Activated CD8-positive, alpha-beta T cell treated with anti-CD3 and anti-CD28 coated beads, Interleukin-2, amount 10 ng/mL, durations not matched to agents 7 days and 5 days (primary cell): ENCODE results near the gene MAPKAP1. TPM values are rescaled to one million over a fixed set of nuclear protein-coding genes. Genes with fewer than 3 reads are reported as not detected.

Experiments
- ATAC-seq: fragments of 150-1000 bp; cut with Tn5 transposase; one replicate; pipeline ENCODE4 v1.10.0; 2021; ENCODE audit warnings: moderate library complexity
- CTCF ChIA-PET: fragments of 350-600 bp; sonication (Branson Sonifier 250); formaldehyde crosslinking; loops from one replicate; lab custom pipeline; 2021; ENCODE audit warnings: antibody characterized with exemption; lab: Charles Lee
- POLR2A ChIA-PET: fragments of 350-600 bp; sonication (Branson Sonifier 250); formaldehyde crosslinking; loops from one replicate; lab custom pipeline; 2021; ENCODE audit warnings: antibody characterized with exemption; lab: Charles Lee
- DNase-seq: peaks from one replicate; pipeline ENCODE4 v3.0.0-alpha.2; 2020
- H3K27ac Mint-ChIP-seq: one replicate; pipeline ENCODE4 v1.8.0; 2021; ENCODE audit warnings: mild to moderate bottlenecking, mixed read lengths
- H3K27me3 Mint-ChIP-seq: one replicate; pipeline ENCODE4 v1.8.0; 2021; ENCODE audit warnings: low read depth, mixed read lengths
- H3K36me3 Mint-ChIP-seq: one replicate; pipeline ENCODE4 v1.8.0; 2021; ENCODE audit warnings: low read depth, mixed read lengths
- H3K4me1 Mint-ChIP-seq: one replicate; pipeline ENCODE4 v1.8.0; 2021; ENCODE audit warnings: low read depth, mixed read lengths
- H3K4me3 Mint-ChIP-seq: one replicate; pipeline ENCODE4 v1.8.0; 2021; ENCODE audit warnings: mild to moderate bottlenecking, mixed read lengths
- H3K9me3 Mint-ChIP-seq: one replicate; pipeline ENCODE4 v1.8.0; 2022; ENCODE audit warnings: mixed read lengths; ENCODE audit not compliant: insufficient read depth
- total RNA-seq, 2 experiments: library from RNA; stranded (reverse); gene quantifications; one replicate each; pipeline ENCODE4 v1.2.3, GENCODE V29; 2021

Gene MAPKAP1
- total RNA-seq, 2 experiments from 2014 or later, result 60.4 to 63.9 TPM

DNA sequence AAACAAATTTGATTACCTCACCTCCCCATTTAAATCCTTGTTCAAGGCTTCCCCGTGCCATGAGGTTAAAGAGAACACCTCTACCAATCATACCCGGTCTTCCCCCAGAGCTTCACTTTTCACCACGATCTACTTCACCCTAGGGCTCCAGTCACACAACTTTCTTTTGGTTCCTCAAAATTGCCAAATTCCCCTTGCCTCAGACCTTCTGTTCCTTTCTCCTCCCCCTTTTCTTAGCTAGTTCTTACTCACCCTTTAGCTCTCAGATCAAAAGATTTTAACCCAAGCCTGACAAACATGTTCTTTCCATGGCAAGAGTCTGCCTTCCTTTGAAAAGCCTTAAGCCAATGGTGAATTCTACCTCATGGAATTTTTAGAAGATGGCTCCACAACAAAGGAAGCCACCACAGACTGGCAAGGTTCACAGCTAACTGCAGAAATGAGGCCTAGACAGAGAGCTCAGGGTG lies 56.7 kb downstream of the MAPKAP1 start:
- CTCF ChIA-PET, result interaction anchor here (0.9 to 1.5 kb wide), 3 partner anchors 18 to 243 kb away, joined by 3 to 4 read pairs (median 3); no protein-coding TSS in a partner anchor
- Mint-ChIP-seq H3K27me3 (no peaks in the 10 kb centered on the region), H3K27ac (peak overlapping the region; percentile 68), H3K4me1 (peaks cover 42% of the 10 kb centered on the region), H3K36me3 (peaks cover 24% of the 10 kb centered on the region), H3K4me3 (no peak overlapping the region), H3K9me3 (no peaks in the 10 kb centered on the region)
- POLR2A ChIA-PET, result no interaction called here
- ATAC-seq (peak; percentile 40), DNase-seq (no peak)

DNA sequence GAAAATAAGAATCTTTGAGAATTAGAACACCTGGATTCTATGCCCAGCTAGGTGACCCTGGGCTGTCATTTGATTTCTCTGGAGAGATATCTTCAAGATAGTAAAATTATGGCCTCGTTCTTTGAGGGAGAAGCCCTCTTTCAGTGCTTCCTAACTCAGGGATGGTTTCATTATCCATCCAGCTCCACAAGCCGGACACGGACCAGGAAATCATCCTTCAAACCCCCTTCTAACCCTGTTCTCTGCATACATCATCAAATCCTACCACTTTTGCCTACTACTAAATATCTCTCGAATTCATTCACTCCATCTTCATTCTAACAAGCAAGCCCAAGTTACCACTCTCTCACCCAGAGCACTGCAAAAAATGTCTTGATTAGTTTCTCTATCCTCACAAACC lies 57.2 kb downstream of the MAPKAP1 start:
- DNase-seq (no peak), ATAC-seq (no peak)
- H3K36me3 Mint-ChIP-seq, result peaks cover 28% of the 10 kb centered on the region
- no peaks in the 10 kb centered on the region for H3K9me3 Mint-ChIP-seq
- H3K4me3 Mint-ChIP-seq, result no peak overlapping the region
- H3K27me3 Mint-ChIP-seq, result no peaks in the 10 kb centered on the region
- no peak overlapping the region for H3K27ac Mint-ChIP-seq
- POLR2A ChIA-PET, result no interaction called here
- H3K4me1 Mint-ChIP-seq, result peaks cover 47% of the 10 kb centered on the region
- CTCF ChIA-PET, result interaction anchor here (1.3 to 1.5 kb wide), 2 partner anchors 51 to 242 kb away, joined by 3 read pairs; no protein-coding TSS in a partner anchor

DNA sequence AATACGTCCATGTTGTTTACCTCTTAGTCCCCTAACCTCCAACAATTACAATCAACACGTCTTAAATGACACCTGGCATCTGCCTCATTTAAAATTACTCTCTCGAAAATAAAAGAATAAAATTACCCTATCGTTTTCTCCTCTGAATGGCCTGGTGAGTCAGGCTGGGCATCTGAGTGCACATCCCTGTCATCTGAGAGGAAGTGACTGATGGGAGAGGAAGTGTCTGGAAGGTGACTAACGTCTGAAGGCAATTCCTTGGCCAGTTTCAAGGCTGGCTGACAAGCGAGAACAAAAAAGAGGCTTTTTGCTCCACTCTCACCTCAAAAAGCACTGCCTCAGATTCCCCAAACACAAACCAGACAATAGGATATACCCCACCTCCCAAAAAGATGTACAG lies 57.7 kb downstream of the MAPKAP1 start:
- DNase-seq (no peak), ATAC-seq (no peak)
- POLR2A ChIA-PET, result no interaction called here
- no peak overlapping the region for H3K4me3 Mint-ChIP-seq
- CTCF ChIA-PET, result interaction anchor here (1.3 to 1.5 kb wide), 2 partner anchors 52 to 242 kb away, joined by 3 read pairs; no protein-coding TSS in a partner anchor
- peaks cover 51% of the 10 kb centered on the region for H3K4me1 Mint-ChIP-seq
- no peaks in the 10 kb centered on the region for H3K27me3 Mint-ChIP-seq
- H3K9me3 Mint-ChIP-seq, result no peaks in the 10 kb centered on the region
- H3K36me3 Mint-ChIP-seq, result peaks cover 29% of the 10 kb centered on the region
- no peak overlapping the region for H3K27ac Mint-ChIP-seq

GRCh38 chr9:125648294-125648693 lies 58.7 kb downstream of the MAPKAP1 start:
- POLR2A ChIA-PET, result no interaction called here
- Mint-ChIP-seq H3K4me3 (no peak overlapping the region), H3K27me3 (no peaks in the 10 kb centered on the region), H3K36me3 (peaks cover 34% of the 10 kb centered on the region), H3K4me1 (peaks cover 53% of the 10 kb centered on the region), H3K27ac (no peak overlapping the region), H3K9me3 (no peaks in the 10 kb centered on the region)
- no peak for DNase-seq
- no peak for ATAC-seq
- CTCF ChIA-PET, result interaction anchor here (1.4 kb wide), 1 partner anchor 15 kb away, joined by 3 read pairs; no protein-coding TSS in a partner anchor

DNA sequence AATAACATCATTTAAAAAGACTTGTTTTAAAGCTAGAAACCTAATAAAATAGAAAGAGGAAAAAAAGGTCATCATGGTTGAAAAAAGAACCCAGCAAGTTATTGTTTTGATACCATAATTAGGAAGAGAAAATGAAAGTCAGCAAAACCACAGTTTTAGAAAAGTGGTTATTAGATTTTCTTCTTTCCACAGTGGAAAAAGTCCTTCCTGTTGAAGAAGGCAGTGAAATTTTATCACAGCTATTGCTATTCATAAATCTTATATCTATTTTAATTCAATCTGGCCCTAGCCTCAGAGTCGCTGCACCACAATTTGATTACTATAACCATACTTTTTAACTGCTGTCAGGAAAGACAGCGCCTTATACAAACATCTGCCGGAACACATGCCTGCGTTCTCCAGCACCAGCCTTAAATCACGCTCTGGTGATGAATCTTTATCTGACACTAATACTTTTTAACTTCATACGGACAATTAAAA lies 60.3 kb downstream of the MAPKAP1 start:
- peak overlapping the region; percentile 80 for H3K27ac Mint-ChIP-seq
- CTCF ChIA-PET, result interaction anchor here (0.9 to 2.5 kb wide), 9 partner anchors 10 to 239 kb away, joined by 3 to 13 read pairs (median 3); partner anchors contain the start of gene MAPKAP1
- peaks cover 28% of the 10 kb centered on the region for H3K36me3 Mint-ChIP-seq
- POLR2A ChIA-PET, result interaction anchor here (0.7 to 0.9 kb wide), 3 partner anchors 61 to 239 kb away, joined by 3 read pairs; partner anchors contain the start of gene MAPKAP1
- H3K4me1 Mint-ChIP-seq, result peaks cover 64% of the 10 kb centered on the region
- peak overlapping the region; percentile 50 for H3K4me3 Mint-ChIP-seq
- H3K27me3 Mint-ChIP-seq, result no peaks in the 10 kb centered on the region
- no peak for DNase-seq
- H3K9me3 Mint-ChIP-seq, result no peaks in the 10 kb centered on the region
- peak; percentile 53 for ATAC-seq

GRCh38 chr9:125646217-125646616 lies 60.8 kb downstream of the MAPKAP1 start:
- Mint-ChIP-seq H3K27me3 (no peaks in the 10 kb centered on the region), H3K36me3 (peaks cover 28% of the 10 kb centered on the region), H3K27ac (peak overlapping the region; percentile 80), H3K4me3 (peak overlapping the region; percentile 50), H3K9me3 (no peaks in the 10 kb centered on the region), H3K4me1 (peaks cover 64% of the 10 kb centered on the region)
- peak; percentile 25 for ATAC-seq
- ChIA-PET CTCF (interaction anchor here (0.9 to 2.5 kb wide), 9 partner anchors 10 to 238 kb away, joined by 3 to 13 read pairs (median 3); partner anchors contain the start of gene MAPKAP1), POLR2A (interaction anchor here (0.7 to 0.9 kb wide), 3 partner anchors 61 to 238 kb away, joined by 3 read pairs; partner anchors contain the start of gene MAPKAP1)
- no peak for DNase-seq

- Mint-ChIP-seq H3K36me3 (peaks cover 21% of the 10 kb centered on the region), H3K4me1 (peaks cover 56% of the 10 kb centered on the region), H3K9me3 (no peaks in the 10 kb centered on the region), H3K27ac (no peak overlapping the region), H3K27me3 (no peaks in the 10 kb centered on the region), H3K4me3 (no peak overlapping the region)
- ATAC-seq, result no peak
- ChIA-PET POLR2A (no interaction called here), CTCF (interaction anchor here (1.2 to 2.5 kb wide), 3 partner anchors 14 to 86 kb away, joined by 5 to 13 read pairs (median 7); no protein-coding TSS in a partner anchor)
- no peak for DNase-seq
Measured at GRCh38 chr9:125644819-125645507, 62.0 kb downstream of the MAPKAP1 start.

- CTCF ChIA-PET, result no interaction called here
- peaks cover 9% of the 10 kb centered on the region for H3K36me3 Mint-ChIP-seq
- no peak for ATAC-seq
- H3K4me3 Mint-ChIP-seq, result no peak overlapping the region
- no peak overlapping the region for H3K27ac Mint-ChIP-seq
- peaks cover 40% of the 10 kb centered on the region for H3K4me1 Mint-ChIP-seq
- no peaks in the 10 kb centered on the region for H3K27me3 Mint-ChIP-seq
- POLR2A ChIA-PET, result no interaction called here
- no peaks in the 10 kb centered on the region for H3K9me3 Mint-ChIP-seq
- DNase-seq, result no peak
Measured at GRCh38 chr9:125642311-125642710, 64.7 kb downstream of the MAPKAP1 start.

DNA sequence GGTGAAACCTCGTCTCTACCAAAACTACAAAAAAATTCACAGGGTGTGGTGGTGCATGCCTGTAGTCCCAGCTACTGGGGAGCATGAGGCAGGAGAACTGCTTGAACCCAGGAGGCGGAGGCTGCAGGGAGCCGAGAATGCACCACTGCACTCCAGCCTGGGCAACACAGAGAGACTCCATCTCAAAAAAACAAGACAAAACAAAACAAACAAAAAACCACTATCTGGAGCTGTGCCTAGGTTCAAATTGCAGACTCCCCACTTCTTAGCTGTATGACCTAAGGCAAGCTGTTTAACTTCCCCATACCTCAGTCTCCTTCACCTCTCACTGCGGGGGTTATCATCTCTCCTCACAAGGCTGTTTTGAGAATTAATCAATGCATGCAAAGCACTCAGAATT lies 68.0 kb downstream of the MAPKAP1 start:
- Mint-ChIP-seq H3K36me3 (peaks cover 6% of the 10 kb centered on the region), H3K27me3 (no peaks in the 10 kb centered on the region), H3K27ac (no peak overlapping the region), H3K4me1 (peaks cover 40% of the 10 kb centered on the region), H3K4me3 (no peak overlapping the region), H3K9me3 (no peaks in the 10 kb centered on the region)
- POLR2A ChIA-PET, result no interaction called here
- ATAC-seq (no peak), DNase-seq (no peak)
- CTCF ChIA-PET, result no interaction called here

DNA sequence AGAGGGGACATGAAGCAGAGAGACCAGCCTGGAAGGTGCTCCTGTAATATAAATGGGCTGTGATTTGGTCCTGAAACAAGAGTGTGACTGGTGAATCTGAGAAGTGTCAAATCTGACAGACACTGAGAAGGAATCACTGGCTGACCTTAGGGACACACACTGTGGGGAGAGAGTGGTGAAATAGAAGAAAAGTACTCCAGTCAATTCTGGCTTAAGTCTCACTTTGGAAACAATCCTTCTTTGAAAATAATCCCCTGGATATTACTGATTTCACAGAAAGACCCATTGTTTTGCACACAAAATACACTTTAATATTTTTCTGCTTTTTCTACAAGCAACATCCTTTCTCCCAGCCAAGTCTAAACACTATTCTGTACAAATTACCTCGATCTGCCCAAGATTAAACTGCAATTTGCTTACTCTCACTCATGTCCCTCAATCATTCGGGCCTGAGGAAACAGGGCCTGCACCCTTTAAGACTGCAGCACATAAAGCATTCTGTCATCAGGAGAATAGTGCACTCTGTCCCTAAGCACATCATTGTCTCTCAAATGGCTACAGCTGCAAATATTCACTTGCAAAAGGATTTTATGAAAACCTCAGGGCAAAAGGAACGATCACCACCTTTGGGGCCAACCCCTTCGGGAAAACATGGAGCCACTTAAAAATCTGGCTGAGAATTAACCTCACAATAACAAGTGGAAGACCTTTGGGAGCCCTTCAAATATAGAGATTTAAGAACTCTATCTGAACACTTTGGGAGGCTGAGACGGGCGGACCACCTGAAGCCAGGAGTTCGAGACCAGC lies 68.6 kb downstream of the MAPKAP1 start:
- POLR2A ChIA-PET, result no interaction called here
- Mint-ChIP-seq H3K27ac (no peak overlapping the region), H3K27me3 (no peaks in the 10 kb centered on the region), H3K4me1 (peaks cover 42% of the 10 kb centered on the region), H3K9me3 (no peaks in the 10 kb centered on the region), H3K36me3 (peaks cover 2% of the 10 kb centered on the region), H3K4me3 (no peak overlapping the region)
- CTCF ChIA-PET, result no interaction called here
- DNase-seq (no peak), ATAC-seq (no peak)

GRCh38 chr9:125637241-125637640 lies 69.8 kb downstream of the MAPKAP1 start:
- Mint-ChIP-seq H3K27ac (no peak overlapping the region), H3K9me3 (no peaks in the 10 kb centered on the region), H3K4me3 (no peak overlapping the region), H3K4me1 (peaks cover 45% of the 10 kb centered on the region), H3K36me3 (peaks cover 2% of the 10 kb centered on the region), H3K27me3 (no peaks in the 10 kb centered on the region)
- ATAC-seq (no peak), DNase-seq (no peak)
- ChIA-PET CTCF (interaction anchor here (0.6 to 1.0 kb wide), 2 partner anchors 10 to 123 kb away, joined by 3 read pairs; no protein-coding TSS in a partner anchor), POLR2A (no interaction called here)
